Measurements from ENCODE around the gene NDUFS8.
A peak's percentile ranks its signal among the peaks of the same experiment; 100 is the strongest.

Gene NDUFS8

DNA sequence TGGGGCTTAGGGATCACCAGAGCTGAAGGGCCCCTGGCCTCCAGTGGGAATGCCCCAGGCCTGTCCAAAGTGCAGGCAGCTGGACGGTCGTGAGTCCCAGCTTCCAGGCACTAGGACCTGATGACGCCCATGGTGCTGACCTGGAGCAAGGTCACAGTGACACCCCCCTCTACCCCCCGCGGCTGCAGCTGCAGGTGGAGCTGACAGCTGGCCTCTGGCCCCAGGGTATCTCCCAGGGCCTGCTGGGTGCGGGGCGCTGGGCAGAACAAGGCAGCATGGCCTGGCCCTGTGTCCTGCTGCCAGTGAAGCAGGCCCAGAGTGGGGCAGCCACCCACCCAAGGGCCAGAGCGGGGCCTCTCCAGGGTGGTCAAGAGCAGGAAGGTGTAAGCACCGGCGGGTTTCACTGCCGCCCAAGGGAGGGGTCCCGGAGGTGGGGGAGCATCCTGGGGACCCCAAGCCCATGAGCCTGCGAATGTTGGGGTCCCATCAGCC is 7.8 kb downstream of the NDUFS8 start:
- peaks cover 39% of the 10 kb centered on the region for H3K4me1 ChIP-seq (ENCODE audit: insufficient read depth, insufficient read length)
- TF ChIP-seq ZNF274 (IDR thresholded peaks at IDR 0.05; ENCODE audit: low read depth, low read length) (no peak), SUZ12 (IDR thresholded peaks at IDR 0.05; ENCODE audit: extremely low read depth, insufficient read depth, insufficient read length) (no peak), YY1 (IDR thresholded peaks at IDR 0.05; ENCODE audit: insufficient read depth, insufficient read length) (no peak)
- H3K9ac ChIP-seq (ENCODE audit: insufficient read length, low read depth), result peak overlapping the region; percentile 95
- no peaks in the 10 kb centered on the region for H3K9me3 ChIP-seq (ENCODE audit: insufficient read depth, low read length)
- no peak for DNase-seq (ENCODE audit: low read depth, low spot score)
- peak overlapping the region; percentile 69 for H3K4me3 ChIP-seq (ENCODE audit: insufficient read length, low read depth)
- no peaks in the 10 kb centered on the region for H3K27me3 ChIP-seq (ENCODE audit: insufficient read depth, insufficient read length)
- peaks cover 39% of the 10 kb centered on the region for H3K36me3 ChIP-seq (ENCODE audit: insufficient read depth, insufficient read length, low read length)

- Histone ChIP-seq H3K36me3 (ENCODE audit: insufficient read depth, insufficient read length, low read length) (peaks cover 33% of the 10 kb centered on the region), H3K27me3 (ENCODE audit: insufficient read depth, insufficient read length) (no peaks in the 10 kb centered on the region), H3K9me3 (ENCODE audit: insufficient read depth, low read length) (no peaks in the 10 kb centered on the region), H3K4me3 (ENCODE audit: insufficient read length, low read depth) (peak within 1 kb of the TSS; percentile 69), H3K9ac (ENCODE audit: insufficient read length, low read depth) (peak within 1 kb of the TSS; percentile 95), H3K4me1 (ENCODE audit: insufficient read depth, insufficient read length) (peaks cover 41% of the 10 kb centered on the region)
- DNase-seq (ENCODE audit: low read depth, low spot score), result peak; percentile 64
- TF ChIP-seq ZNF274 (IDR thresholded peaks at IDR 0.05; ENCODE audit: low read depth, low read length), result no peak
- no peak for TF ChIP-seq YY1 (IDR thresholded peaks at IDR 0.05; ENCODE audit: insufficient read depth, insufficient read length)
- no peak for TF ChIP-seq SUZ12 (IDR thresholded peaks at IDR 0.05; ENCODE audit: extremely low read depth, insufficient read depth, insufficient read length)
These were observed 8.4 kb downstream of the NDUFS8 start, which contains the start of gene TCIRG1 for GRCh38 chr11:68038718-68039525. Gene TCIRG1 (plus strand): TSS chr11:68039025. CDS start chr11:68041272, 2,247 bp downstream.

DNA sequence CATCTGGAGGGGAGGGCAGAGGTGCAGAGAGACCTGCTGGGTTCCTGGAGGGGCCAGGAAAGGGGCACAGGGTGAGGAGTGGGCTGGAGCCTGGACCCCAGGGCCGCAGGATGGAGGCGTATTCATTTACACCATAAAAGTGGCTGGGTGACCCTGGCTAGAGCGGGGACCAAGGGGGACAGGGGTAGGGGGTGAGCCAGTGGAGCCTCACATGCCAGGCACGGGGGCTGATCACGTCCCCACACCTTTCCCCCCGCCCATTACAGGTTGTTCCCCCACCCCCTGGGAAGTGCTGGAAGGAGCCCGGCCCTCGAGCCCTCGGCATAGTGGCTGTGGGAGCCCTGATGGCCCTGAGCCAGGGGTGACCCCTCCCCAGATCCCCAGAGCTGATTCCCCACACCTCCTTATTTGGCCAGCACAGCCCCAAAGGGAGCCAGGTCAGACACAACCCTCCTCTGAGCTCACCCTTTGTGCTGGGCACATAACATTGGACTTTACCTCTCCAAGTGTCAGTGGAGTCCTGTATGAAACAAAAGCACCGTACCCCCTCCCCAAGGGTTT is 9.1 kb downstream of the NDUFS8 start:
- Histone ChIP-seq H3K9me3 (ENCODE audit: insufficient read depth, low read length) (no peaks in the 10 kb centered on the region), H3K4me1 (ENCODE audit: insufficient read depth, insufficient read length) (peaks cover 46% of the 10 kb centered on the region), H3K27me3 (ENCODE audit: insufficient read depth, insufficient read length) (no peaks in the 10 kb centered on the region), H3K36me3 (ENCODE audit: insufficient read depth, insufficient read length, low read length) (peaks cover 33% of the 10 kb centered on the region), H3K4me3 (ENCODE audit: insufficient read length, low read depth) (peak overlapping the region; percentile 69), H3K9ac (ENCODE audit: insufficient read length, low read depth) (peak overlapping the region; percentile 95)
- TF ChIP-seq ZNF274 (IDR thresholded peaks at IDR 0.05; ENCODE audit: low read depth, low read length) (no peak), SUZ12 (IDR thresholded peaks at IDR 0.05; ENCODE audit: extremely low read depth, insufficient read depth, insufficient read length) (no peak), YY1 (IDR thresholded peaks at IDR 0.05; ENCODE audit: insufficient read depth, insufficient read length) (no peak)
- DNase-seq (ENCODE audit: low read depth, low spot score), result no peak

- Histone ChIP-seq H3K9me3 (ENCODE audit: insufficient read depth, low read length) (no peaks in the 10 kb centered on the region), H3K4me1 (ENCODE audit: insufficient read depth, insufficient read length) (peaks cover 46% of the 10 kb centered on the region), H3K9ac (ENCODE audit: insufficient read length, low read depth) (peak overlapping the region; percentile 67), H3K4me3 (ENCODE audit: insufficient read length, low read depth) (no peak overlapping the region), H3K27me3 (ENCODE audit: insufficient read depth, insufficient read length) (no peaks in the 10 kb centered on the region), H3K36me3 (ENCODE audit: insufficient read depth, insufficient read length, low read length) (peaks cover 35% of the 10 kb centered on the region)
- TF ChIP-seq SUZ12 (IDR thresholded peaks at IDR 0.05; ENCODE audit: extremely low read depth, insufficient read depth, insufficient read length), result no peak
- TF ChIP-seq ZNF274 (IDR thresholded peaks at IDR 0.05; ENCODE audit: low read depth, low read length), result no peak
- TF ChIP-seq YY1 (IDR thresholded peaks at IDR 0.05; ENCODE audit: insufficient read depth, insufficient read length), result no peak
- DNase-seq (ENCODE audit: low read depth, low spot score), result no peak
These were observed 9.8 kb downstream of the NDUFS8 start for GRCh38 chr11:68040101-68040956.

- DNase-seq (ENCODE audit: low read depth, low spot score), result no peak
- no peaks in the 10 kb centered on the region for H3K27me3 ChIP-seq (ENCODE audit: insufficient read depth, insufficient read length)
- H3K36me3 ChIP-seq (ENCODE audit: insufficient read depth, insufficient read length, low read length), result peaks cover 29% of the 10 kb centered on the region
- H3K9me3 ChIP-seq (ENCODE audit: insufficient read depth, low read length), result no peaks in the 10 kb centered on the region
- no peak overlapping the region for H3K4me3 ChIP-seq (ENCODE audit: insufficient read length, low read depth)
- peaks cover 46% of the 10 kb centered on the region for H3K4me1 ChIP-seq (ENCODE audit: insufficient read depth, insufficient read length)
- H3K9ac ChIP-seq (ENCODE audit: insufficient read length, low read depth), result peak overlapping the region; percentile 56
- TF ChIP-seq ZNF274 (IDR thresholded peaks at IDR 0.05; ENCODE audit: low read depth, low read length) (no peak), SUZ12 (IDR thresholded peaks at IDR 0.05; ENCODE audit: extremely low read depth, insufficient read depth, insufficient read length) (no peak), YY1 (IDR thresholded peaks at IDR 0.05; ENCODE audit: insufficient read depth, insufficient read length) (no peak)
These were observed 10.6 kb downstream of the NDUFS8 start for GRCh38 chr11:68040957-68041591.

DNA sequence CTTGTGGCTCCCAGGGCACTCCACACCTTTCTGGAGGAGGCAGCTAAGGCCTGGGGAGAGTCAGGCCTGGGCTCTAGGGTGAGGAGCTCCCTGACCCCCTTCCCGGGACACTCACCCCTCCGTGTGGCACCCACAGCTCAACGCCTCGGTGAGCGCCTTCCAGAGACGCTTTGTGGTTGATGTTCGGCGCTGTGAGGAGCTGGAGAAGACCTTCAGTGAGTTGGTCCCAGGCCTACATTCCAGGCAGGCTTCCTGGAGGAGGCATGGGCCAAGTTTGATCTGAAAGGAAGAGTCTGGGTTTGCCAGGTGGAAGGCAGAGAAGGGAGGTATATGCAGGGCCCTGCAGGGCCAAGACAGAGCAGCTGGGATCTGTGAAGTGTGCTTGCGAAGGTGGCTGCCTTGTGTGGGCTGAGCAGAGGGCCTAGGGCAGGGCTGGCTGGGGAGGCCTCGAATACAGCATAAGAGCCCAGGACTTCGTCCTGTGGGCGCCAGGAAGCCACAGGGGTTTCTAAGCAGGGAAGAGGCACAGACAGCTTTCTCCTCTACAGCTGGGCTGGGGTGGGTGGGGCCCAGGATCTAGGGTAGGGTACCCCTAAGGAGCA is 11.2 kb downstream of the NDUFS8 start:
- DNase-seq (ENCODE audit: low read depth, low spot score), result no peak
- TF ChIP-seq ZNF274 (IDR thresholded peaks at IDR 0.05; ENCODE audit: low read depth, low read length), result no peak
- no peak for TF ChIP-seq YY1 (IDR thresholded peaks at IDR 0.05; ENCODE audit: insufficient read depth, insufficient read length)
- TF ChIP-seq SUZ12 (IDR thresholded peaks at IDR 0.05; ENCODE audit: extremely low read depth, insufficient read depth, insufficient read length), result no peak
- Histone ChIP-seq H3K9me3 (ENCODE audit: insufficient read depth, low read length) (no peaks in the 10 kb centered on the region), H3K9ac (ENCODE audit: insufficient read length, low read depth) (peak overlapping the region; percentile 28), H3K36me3 (ENCODE audit: insufficient read depth, insufficient read length, low read length) (peaks cover 29% of the 10 kb centered on the region), H3K4me1 (ENCODE audit: insufficient read depth, insufficient read length) (peaks cover 46% of the 10 kb centered on the region), H3K4me3 (ENCODE audit: insufficient read length, low read depth) (no peak overlapping the region), H3K27me3 (ENCODE audit: insufficient read depth, insufficient read length) (no peaks in the 10 kb centered on the region)

Data from NT2/D1 (cell line).